Germinal center (tissue), 1 donor: Measurements from ENCODE around the gene TSPAN1.

Experiments
- DNase-seq: peaks from one replicate; pipeline ENCODE4 v3.0.0; 2012; ENCODE audit warnings: mixed read lengths, low spot score

The TSPAN1 gene

GRCh38 chr1:46187106-46187869 lies 12.4 kb downstream of the TSPAN1 start:
- DNase-seq: no peak

- DNase-seq: no peak
These were observed 13.6 kb downstream of the TSPAN1 start for GRCh38 chr1:46188295-46189030.

- DNase-seq: no peak
These were observed 15.7 kb downstream of the TSPAN1 start for GRCh38 chr1:46190539-46190938.

GRCh38 chr1:46191033-46191701 lies 16.3 kb downstream of the TSPAN1 start:
- no peak for DNase-seq

GRCh38 chr1:46192171-46192570 lies 17.3 kb downstream of the TSPAN1 start:
- no peak for DNase-seq

GRCh38 chr1:46193285-46193684 lies 18.4 kb downstream of the TSPAN1 start:
- DNase-seq: no peak

- no peak for DNase-seq
These were observed 19.2 kb downstream of the TSPAN1 start for GRCh38 chr1:46193984-46194570.

GRCh38 chr1:46194641-46195193 lies 19.8 kb downstream of the TSPAN1 start:
- DNase-seq: no peak

- DNase-seq: no peak
These were observed 21.7 kb downstream of the TSPAN1 start for GRCh38 chr1:46196609-46197008.

GRCh38 chr1:46197560-46197963 lies 22.7 kb downstream of the TSPAN1 start:
- DNase-seq: no peak

- peak; percentile 92 for DNase-seq
These were observed 23.3 kb downstream of the TSPAN1 start, which contains the start of gene POMGNT1 for GRCh38 chr1:46197964-46198811. Gene POMGNT1, minus strand, starts transcription at chr1:46198434. Its CDS starts 613 bp downstream, at chr1:46197821.

GRCh38 chr1:46199233-46199749 lies 24.4 kb downstream of the TSPAN1 start:
- DNase-seq: no peak

- DNase-seq: no peak
These were observed 29.0 kb downstream of the TSPAN1 start for GRCh38 chr1:46203738-46204405.

- DNase-seq: no peak
These were observed 29.5 kb downstream of the TSPAN1 start for GRCh38 chr1:46204406-46204742.

GRCh38 chr1:46205141-46205540 lies 30.3 kb downstream of the TSPAN1 start:
- DNase-seq: no peak

GRCh38 chr1:46205791-46206190 lies 30.9 kb downstream of the TSPAN1 start:
- DNase-seq: no peak

GRCh38 chr1:46206399-46206798 lies 31.5 kb downstream of the TSPAN1 start:
- no peak for DNase-seq

- DNase-seq: no peak
These were observed 35.7 kb downstream of the TSPAN1 start for GRCh38 chr1:46210561-46210960.

GRCh38 chr1:46211051-46211450 lies 36.2 kb downstream of the TSPAN1 start:
- DNase-seq: no peak

- DNase-seq: no peak
These were observed 40.6 kb downstream of the TSPAN1 start for GRCh38 chr1:46215504-46215903.
